GM10266 (cell line): ENCODE measurements around the gene DNAJC27.

ENCODE experiments used
- DNase-seq: peaks from one replicate; pipeline ENCODE4 v3.0.0; 2012; ENCODE audit errors: extremely low spot score
- TF ChIP-seq, protein P1 (sequence below): IDR thresholded peaks from 2 replicates; pipeline ENCODE4 v1.5.1; 2012; ENCODE audit warnings: mild to moderate bottlenecking, low read depth; ENCODE audit not compliant: control insufficient read depth, insufficient read depth; ENCODE audit errors: missing control alignments

Gene DNAJC27

GRCh38 chr2:24920809-24921441 lies 50.8 kb downstream of the DNAJC27 start:
- TF ChIP-seq, protein P1, sequence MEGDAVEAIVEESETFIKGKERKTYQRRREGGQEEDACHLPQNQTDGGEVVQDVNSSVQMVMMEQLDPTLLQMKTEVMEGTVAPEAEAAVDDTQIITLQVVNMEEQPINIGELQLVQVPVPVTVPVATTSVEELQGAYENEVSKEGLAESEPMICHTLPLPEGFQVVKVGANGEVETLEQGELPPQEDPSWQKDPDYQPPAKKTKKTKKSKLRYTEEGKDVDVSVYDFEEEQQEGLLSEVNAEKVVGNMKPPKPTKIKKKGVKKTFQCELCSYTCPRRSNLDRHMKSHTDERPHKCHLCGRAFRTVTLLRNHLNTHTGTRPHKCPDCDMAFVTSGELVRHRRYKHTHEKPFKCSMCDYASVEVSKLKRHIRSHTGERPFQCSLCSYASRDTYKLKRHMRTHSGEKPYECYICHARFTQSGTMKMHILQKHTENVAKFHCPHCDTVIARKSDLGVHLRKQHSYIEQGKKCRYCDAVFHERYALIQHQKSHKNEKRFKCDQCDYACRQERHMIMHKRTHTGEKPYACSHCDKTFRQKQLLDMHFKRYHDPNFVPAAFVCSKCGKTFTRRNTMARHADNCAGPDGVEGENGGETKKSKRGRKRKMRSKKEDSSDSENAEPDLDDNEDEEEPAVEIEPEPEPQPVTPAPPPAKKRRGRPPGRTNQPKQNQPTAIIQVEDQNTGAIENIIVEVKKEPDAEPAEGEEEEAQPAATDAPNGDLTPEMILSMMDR = peak; percentile 49
- peak; percentile 39 for DNase-seq

DNA sequence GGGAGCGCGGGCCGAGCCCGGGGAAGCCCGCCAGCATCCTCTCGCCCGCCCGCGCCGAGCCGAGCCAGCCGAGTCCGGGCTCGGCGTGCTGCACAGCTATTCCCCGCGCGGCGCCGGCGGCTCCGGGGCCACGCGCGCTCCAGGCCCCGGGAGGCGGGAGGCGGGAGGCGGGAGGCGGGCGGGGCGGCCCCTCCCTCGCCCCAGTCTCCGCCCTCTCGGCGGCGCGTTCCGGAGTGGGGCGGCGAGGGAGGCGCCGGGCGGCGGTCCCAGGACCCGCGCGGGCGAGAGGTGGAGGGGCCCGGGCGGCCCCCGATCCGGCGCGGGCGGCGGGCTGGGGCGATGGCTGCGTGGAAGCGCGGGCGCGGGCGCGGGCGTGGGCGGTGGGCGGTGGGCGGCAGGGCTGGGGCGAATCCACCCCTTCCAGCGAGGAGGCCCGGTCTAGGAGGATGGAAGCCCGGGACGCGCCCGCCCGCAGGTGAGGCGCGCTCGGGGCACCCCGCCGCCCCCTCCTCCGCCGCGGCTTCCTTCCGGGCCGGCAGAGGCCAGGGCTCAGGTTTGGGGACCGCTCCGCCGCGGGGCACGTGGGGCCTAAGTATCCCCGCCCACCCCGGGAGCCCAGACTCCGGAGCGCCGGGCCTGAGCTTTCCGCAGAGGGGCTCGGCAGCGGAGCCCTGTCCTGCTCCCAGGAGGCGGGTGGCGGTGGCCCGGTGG lies 51.5 kb downstream of the DNAJC27 start, which contains the start of gene ADCY3:
Gene ADCY3 (minus strand): TSS at position 140 of the 711 bp plus-strand sequence. CDS start 1,250 bp downstream, outside the sequence.
- DNase-seq = peak; percentile 91
- TF ChIP-seq, protein P1 = no peak

DNA sequence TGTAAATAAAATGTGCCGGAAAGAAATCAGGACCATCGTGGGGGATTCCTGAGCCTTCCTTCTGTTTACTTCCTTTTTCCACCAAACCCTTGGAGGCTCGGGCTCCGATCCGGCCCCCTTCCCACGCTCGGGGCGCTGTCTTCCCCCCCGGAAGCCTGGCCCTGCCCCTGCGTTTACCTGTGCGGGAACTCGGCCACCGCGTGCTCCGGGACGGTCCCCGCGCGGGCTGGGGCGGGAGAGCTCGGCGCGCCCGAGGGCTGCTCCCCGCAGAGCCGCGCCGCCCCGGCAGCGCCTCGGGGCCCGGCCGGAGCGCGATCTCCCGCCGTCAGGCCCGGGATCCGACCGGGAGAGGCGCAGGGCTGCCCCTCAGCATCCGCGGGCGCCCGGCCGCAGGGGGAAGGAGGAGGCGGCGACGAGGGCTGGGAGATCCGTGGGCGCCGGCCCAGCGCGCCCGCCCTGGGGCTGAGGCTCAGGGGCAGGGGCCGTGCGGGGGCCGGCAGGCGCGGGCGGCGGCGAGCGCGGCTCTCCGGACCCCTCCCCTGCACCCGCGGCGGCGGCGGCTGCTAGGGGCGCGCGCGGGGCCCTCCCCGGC lies 52.2 kb downstream of the DNAJC27 start:
- TF ChIP-seq, protein P1 = no peak
- no peak for DNase-seq

GRCh38 chr2:24919037-24919505 lies 52.7 kb downstream of the DNAJC27 start:
- TF ChIP-seq, protein P1 = no peak
- DNase-seq = peak; percentile 71

- TF ChIP-seq, protein P1 = no peak
- no peak for DNase-seq
These were observed 53.3 kb downstream of the DNAJC27 start for GRCh38 chr2:24918326-24919036.

DNA sequence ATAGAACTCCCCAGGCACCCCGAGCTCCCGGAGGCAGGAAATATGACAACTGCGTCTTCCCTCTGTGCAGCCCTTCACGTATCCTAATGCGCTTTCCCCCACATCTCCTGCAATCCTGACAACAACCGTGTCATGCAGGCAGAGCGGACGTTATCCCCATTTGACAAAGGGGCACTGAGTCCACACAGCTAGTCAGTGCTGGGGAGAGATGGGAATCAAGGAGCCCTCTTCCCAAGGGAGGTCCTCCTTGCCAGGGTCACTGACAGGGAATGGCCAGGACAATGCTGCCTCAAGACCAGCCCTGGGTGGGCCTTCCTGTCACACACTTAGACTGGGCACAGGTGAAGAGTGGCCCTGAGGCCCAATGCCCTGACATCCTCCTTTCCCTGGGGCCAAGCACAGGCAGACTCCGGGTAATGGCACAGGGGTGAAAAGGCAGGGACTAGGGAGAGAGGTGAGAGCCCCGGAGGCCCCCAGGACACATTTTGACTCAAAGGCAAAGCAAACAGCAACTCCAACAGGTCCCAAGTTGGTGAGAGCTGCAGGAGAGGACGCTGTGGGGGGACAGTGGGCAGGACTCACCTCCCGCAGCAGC lies 53.9 kb downstream of the DNAJC27 start:
- TF ChIP-seq, protein P1 = no peak
- no peak for DNase-seq
